ENCODE results near the gene ERGIC1.

The ERGIC1 gene

DNA sequence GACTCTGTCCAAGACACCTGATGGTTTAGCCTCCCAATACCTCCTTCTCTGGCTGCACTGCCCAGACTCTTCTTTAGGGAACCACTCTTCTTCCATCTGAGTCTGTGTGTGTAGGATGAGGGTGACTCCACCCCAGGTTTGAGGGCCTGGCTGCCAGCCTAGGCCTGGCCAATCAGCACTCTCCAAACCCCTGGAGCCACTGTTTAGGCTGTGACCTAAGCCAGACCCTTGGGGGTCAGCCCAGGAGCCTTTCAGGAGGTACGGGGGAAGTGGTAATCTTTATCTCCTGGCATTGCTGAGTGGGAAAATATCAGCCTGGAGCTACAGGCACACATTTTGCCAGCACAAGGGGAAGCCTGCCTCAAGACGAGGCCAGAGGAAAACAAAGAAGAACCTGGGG is 6.2 kb upstream of the ERGIC1 start:
- Histone ChIP-seq H3K36me3 (ENCODE audit: control insufficient read depth, insufficient read depth, low read length) (no peaks in the 10 kb centered on the region), H3K9me3 (ENCODE audit: control insufficient read depth, low read length) (no peaks in the 10 kb centered on the region), H3K9ac (no peak overlapping the region), H3K4me3 (ENCODE audit: low read depth, low read length) (no peak overlapping the region), H3K79me2 (no peaks in the 10 kb centered on the region), H3K27ac (no peak overlapping the region), H2AFZ (peak overlapping the region; percentile 36), H3K4me2 (ENCODE audit: low read length) (no peak overlapping the region), H3K4me1 (peaks cover 6% of the 10 kb centered on the region), H3K27me3 (ENCODE audit: control insufficient read depth, insufficient read depth, low read length) (no peaks in the 10 kb centered on the region)
- TF ChIP-seq, protein P1, sequence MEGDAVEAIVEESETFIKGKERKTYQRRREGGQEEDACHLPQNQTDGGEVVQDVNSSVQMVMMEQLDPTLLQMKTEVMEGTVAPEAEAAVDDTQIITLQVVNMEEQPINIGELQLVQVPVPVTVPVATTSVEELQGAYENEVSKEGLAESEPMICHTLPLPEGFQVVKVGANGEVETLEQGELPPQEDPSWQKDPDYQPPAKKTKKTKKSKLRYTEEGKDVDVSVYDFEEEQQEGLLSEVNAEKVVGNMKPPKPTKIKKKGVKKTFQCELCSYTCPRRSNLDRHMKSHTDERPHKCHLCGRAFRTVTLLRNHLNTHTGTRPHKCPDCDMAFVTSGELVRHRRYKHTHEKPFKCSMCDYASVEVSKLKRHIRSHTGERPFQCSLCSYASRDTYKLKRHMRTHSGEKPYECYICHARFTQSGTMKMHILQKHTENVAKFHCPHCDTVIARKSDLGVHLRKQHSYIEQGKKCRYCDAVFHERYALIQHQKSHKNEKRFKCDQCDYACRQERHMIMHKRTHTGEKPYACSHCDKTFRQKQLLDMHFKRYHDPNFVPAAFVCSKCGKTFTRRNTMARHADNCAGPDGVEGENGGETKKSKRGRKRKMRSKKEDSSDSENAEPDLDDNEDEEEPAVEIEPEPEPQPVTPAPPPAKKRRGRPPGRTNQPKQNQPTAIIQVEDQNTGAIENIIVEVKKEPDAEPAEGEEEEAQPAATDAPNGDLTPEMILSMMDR (IDR thresholded peaks at IDR 0.05): no peak

DNA sequence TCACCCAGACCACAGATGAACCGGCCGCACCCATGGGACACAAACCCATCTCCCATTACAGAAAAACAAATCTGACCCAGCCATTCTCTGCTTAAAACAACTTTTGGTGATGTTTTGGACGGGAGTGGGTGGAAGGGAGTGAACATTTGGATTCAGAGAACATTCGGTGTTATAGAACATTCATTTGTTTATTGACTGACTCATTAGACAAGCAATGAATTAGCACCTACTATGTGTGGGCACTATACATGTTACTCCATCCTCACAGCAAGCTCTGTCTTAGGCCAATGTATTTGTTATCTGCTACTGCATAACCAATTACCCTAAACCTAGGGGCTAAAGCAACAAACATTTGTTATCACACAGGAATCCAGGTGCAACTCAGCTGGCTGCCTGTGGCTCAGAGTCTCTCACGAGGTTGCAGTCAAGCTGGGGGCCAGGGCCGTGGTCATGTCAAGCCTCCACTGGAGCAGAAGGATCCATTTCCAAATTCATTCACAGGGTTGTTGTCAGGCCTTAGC is 5.1 kb upstream of the ERGIC1 start:
- Histone ChIP-seq H3K9ac (no peak overlapping the region), H3K9me3 (ENCODE audit: control insufficient read depth, low read length) (no peaks in the 10 kb centered on the region), H3K4me3 (ENCODE audit: low read depth, low read length) (no peak overlapping the region), H3K27me3 (ENCODE audit: control insufficient read depth, insufficient read depth, low read length) (no peaks in the 10 kb centered on the region), H3K27ac (no peak overlapping the region), H2AFZ (peak overlapping the region; percentile 73), H3K79me2 (no peaks in the 10 kb centered on the region), H3K4me1 (peaks cover 9% of the 10 kb centered on the region), H3K36me3 (ENCODE audit: control insufficient read depth, insufficient read depth, low read length) (no peaks in the 10 kb centered on the region), H3K4me2 (ENCODE audit: low read length) (no peak overlapping the region)
- TF ChIP-seq, protein P1 (IDR thresholded peaks at IDR 0.05): no peak

DNA sequence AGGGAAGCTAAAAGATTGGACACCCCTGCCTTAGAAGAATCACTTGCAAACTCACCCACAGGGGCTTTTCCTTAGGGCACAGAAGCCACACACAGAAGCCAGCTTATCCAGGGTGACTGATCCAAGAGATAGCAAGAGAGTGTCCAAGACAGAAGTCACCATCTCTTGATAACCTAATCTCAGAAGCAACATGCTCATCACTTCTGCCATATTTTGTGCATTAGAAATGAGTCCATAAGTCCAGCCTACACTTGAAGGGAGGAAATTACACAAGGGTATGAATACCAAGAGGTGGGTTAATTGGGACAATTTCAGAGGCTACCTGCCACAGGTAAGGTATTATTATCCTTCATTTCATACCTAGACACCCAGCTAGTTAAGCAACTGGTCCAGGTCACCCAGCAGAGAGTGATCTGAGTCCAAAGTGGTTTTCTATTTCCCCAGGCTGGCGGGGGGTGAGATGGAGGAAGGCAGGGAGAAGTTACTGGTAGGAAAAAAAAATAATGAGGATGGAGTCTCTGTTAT is 3.7 kb upstream of the ERGIC1 start:
- Histone ChIP-seq H3K4me3 (ENCODE audit: low read depth, low read length) (no peak overlapping the region), H3K9me3 (ENCODE audit: control insufficient read depth, low read length) (no peaks in the 10 kb centered on the region), H3K36me3 (ENCODE audit: control insufficient read depth, insufficient read depth, low read length) (no peaks in the 10 kb centered on the region), H3K4me2 (ENCODE audit: low read length) (no peak overlapping the region), H2AFZ (no peak overlapping the region), H3K79me2 (no peaks in the 10 kb centered on the region), H3K27me3 (ENCODE audit: control insufficient read depth, insufficient read depth, low read length) (no peaks in the 10 kb centered on the region), H3K4me1 (peaks cover 12% of the 10 kb centered on the region), H3K27ac (no peak overlapping the region), H3K9ac (no peak overlapping the region)
- TF ChIP-seq, protein P1 (IDR thresholded peaks at IDR 0.05): no peak

DNA sequence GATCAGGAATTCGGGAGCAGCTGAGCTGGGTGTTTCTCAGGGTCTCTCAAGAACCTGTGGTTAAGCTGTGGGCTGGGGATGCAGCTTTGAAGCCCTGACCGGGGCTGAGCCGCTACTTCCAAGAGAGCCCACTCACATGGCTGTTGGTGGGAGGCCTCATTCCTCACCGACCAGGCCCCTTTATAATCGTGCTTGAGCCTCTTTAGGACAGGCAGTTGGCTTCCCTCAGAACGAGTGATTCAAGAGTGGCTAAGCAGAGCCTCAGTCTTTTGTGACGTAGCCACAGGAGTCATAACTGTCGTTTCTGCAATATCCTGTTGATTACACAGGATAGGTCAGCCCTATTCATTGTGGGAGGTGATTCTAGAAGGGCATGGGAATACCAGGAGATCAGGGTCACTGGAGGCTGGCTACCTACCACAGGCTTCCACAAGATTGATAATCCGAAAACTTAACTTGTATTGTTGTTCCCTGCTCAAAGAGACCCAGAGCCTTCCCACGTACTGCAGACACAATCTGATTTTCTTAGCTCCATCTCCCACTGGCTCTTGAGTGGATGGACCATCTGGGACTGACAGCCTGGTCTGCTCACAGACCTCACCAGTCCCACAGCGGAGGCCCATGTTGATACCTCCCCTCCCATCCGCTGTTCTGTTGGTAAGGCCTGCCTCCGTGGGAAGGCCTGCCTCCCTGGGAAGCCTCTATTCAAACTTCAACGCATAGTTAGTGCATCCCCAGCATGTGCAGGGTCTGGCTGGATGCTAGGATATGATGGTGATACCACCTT is 3.0 kb upstream of the ERGIC1 start:
- H3K36me3 ChIP-seq (ENCODE audit: control insufficient read depth, insufficient read depth, low read length): no peaks in the 10 kb centered on the region
- no peak overlapping the region for H3K27ac ChIP-seq
- H3K4me3 ChIP-seq (ENCODE audit: low read depth, low read length): no peak overlapping the region
- no peaks in the 10 kb centered on the region for H3K79me2 ChIP-seq
- no peak overlapping the region for H3K9ac ChIP-seq
- H3K4me2 ChIP-seq (ENCODE audit: low read length): no peak overlapping the region
- no peaks in the 10 kb centered on the region for H3K27me3 ChIP-seq (ENCODE audit: control insufficient read depth, insufficient read depth, low read length)
- H3K9me3 ChIP-seq (ENCODE audit: control insufficient read depth, low read length): no peaks in the 10 kb centered on the region
- peaks cover 17% of the 10 kb centered on the region for H3K4me1 ChIP-seq
- TF ChIP-seq, protein P1 (IDR thresholded peaks at IDR 0.05): no peak
- H2AFZ ChIP-seq: no peak overlapping the region

Measured in parathyroid adenoma (tissue), 2 donors.